ENCODE results near the gene PPFIA2. TPM values are rescaled to one million over a fixed set of nuclear protein-coding genes. Genes with fewer than 3 reads are reported as not detected.

Gene PPFIA2
- total RNA-seq, 4 donors from 2014 or later = 0.81 to 0.84 TPM; not detected in 2

GRCh38 chr12:81263072-81263471 lies 496.1 kb downstream of the PPFIA2 start:
- WGBS, 2 donors = 68 to 81% methylated on average over 2 of the region's 2 CpGs
- no peak overlapping the region for H3K4me3 ChIP-seq (ENCODE audit: low read depth, poor library complexity, severe bottlenecking)
- DNase-seq (ENCODE audit: low spot score in 2 of 2) = no peak
- intact Hi-C loops (cut with DNase I; ENCODE audit: low total_unique reads) = no loop called here
- TF ChIP-seq CTCF (IDR thresholded peaks at IDR 0.05) = no peak
- TF ChIP-seq POLR2A (IDR thresholded peaks at IDR 0.05) = no peak

- no peak for TF ChIP-seq POLR2A (IDR thresholded peaks at IDR 0.05)
- no peak for TF ChIP-seq CTCF (IDR thresholded peaks at IDR 0.05)
- DNase-seq (ENCODE audit: low spot score in 2 of 2) = no peak
- intact Hi-C loops (cut with DNase I; ENCODE audit: low total_unique reads) = no loop called here
- no peak overlapping the region for H3K4me3 ChIP-seq (ENCODE audit: low read depth, poor library complexity, severe bottlenecking)
- WGBS, 2 donors = 91 to 94% methylated on average over 4 of the region's 4 CpGs
Measured at GRCh38 chr12:81261508-81262207, 497.5 kb downstream of the PPFIA2 start.

GRCh38 chr12:81259360-81259759 lies 499.8 kb downstream of the PPFIA2 start:
- 87 to 91% methylated on average over 4 of the region's 4 CpGs for WGBS, 2 donors
- intact Hi-C loops (cut with DNase I; ENCODE audit: low total_unique reads) = no loop called here
- DNase-seq (ENCODE audit: low spot score in 2 of 2) = no peak
- H3K4me3 ChIP-seq (ENCODE audit: low read depth, poor library complexity, severe bottlenecking) = no peak overlapping the region
- TF ChIP-seq POLR2A (IDR thresholded peaks at IDR 0.05) (no peak), CTCF (IDR thresholded peaks at IDR 0.05) (no peak)

- DNase-seq (ENCODE audit: low spot score in 2 of 2) = no peak
- TF ChIP-seq CTCF (IDR thresholded peaks at IDR 0.05) = no peak
- TF ChIP-seq POLR2A (IDR thresholded peaks at IDR 0.05) = no peak
- intact Hi-C loops (cut with DNase I; ENCODE audit: low total_unique reads) = no loop called here
- no peak overlapping the region for H3K4me3 ChIP-seq (ENCODE audit: low read depth, poor library complexity, severe bottlenecking)
- WGBS, 2 donors = 53 to 59% methylated on average over 4 of the region's 4 CpGs
Measured at GRCh38 chr12:81257947-81258551, 501.1 kb downstream of the PPFIA2 start.

- TF ChIP-seq CTCF (IDR thresholded peaks at IDR 0.05) (no peak), POLR2A (IDR thresholded peaks at IDR 0.05) (no peak)
- 86 to 95% methylated on average over 2 of the region's 2 CpGs for WGBS, 2 donors
- DNase-seq (ENCODE audit: low spot score in 2 of 2) = no peak
- intact Hi-C loops (cut with DNase I; ENCODE audit: low total_unique reads) = no loop called here
- H3K4me3 ChIP-seq (ENCODE audit: low read depth, poor library complexity, severe bottlenecking) = no peak overlapping the region
Measured at GRCh38 chr12:81255947-81256346, 503.2 kb downstream of the PPFIA2 start.

All from lower leg skin (tissue), 4 donors.